Globus pallidus (tissue), 1 donor: ENCODE results near the gene HRAS.

Experiments
- DNase-seq: peaks from one replicate; pipeline ENCODE4 v3.0.0-alpha.2; 2015; ENCODE audit warnings: low spot score

HRAS gene

GRCh38 chr11:553083-553987 lies 18.0 kb upstream of the HRAS start:
- no peak for DNase-seq

GRCh38 chr11:551596-551995 lies 16.2 kb upstream of the HRAS start:
- DNase-seq = no peak

- DNase-seq = no peak
Observed at GRCh38 chr11:551131-551530, 15.8 kb upstream of the HRAS start.

GRCh38 chr11:550746-551085 lies 15.3 kb upstream of the HRAS start:
- no peak for DNase-seq

- DNase-seq = no peak
Observed at GRCh38 chr11:550021-550745, 14.8 kb upstream of the HRAS start.

- DNase-seq = no peak
Observed at GRCh38 chr11:548700-549603, 13.6 kb upstream of the HRAS start.

GRCh38 chr11:545171-545570 lies 9.8 kb upstream of the HRAS start:
- no peak for DNase-seq

- DNase-seq = no peak
Observed at GRCh38 chr11:544817-545166, 9.4 kb upstream of the HRAS start.

- no peak for DNase-seq
Observed at GRCh38 chr11:541433-541885, 6.1 kb upstream of the HRAS start.

- DNase-seq = no peak
Observed at GRCh38 chr11:540583-541432, 5.4 kb upstream of the HRAS start.

- no peak for DNase-seq
Observed at GRCh38 chr11:539971-540481, 4.7 kb upstream of the HRAS start.

GRCh38 chr11:538431-539051 lies 3.2 kb upstream of the HRAS start:
- no peak for DNase-seq

GRCh38 chr11:537622-538430 lies 2.5 kb upstream of the HRAS start:
- DNase-seq = no peak

- no peak for DNase-seq
Observed at GRCh38 chr11:536841-537621, 1.7 kb upstream of the HRAS start, which contains the start of gene LRRC56. Gene LRRC56, plus strand, starts transcription at chr11:537527. Its CDS starts 3,158 bp downstream, at chr11:540685.

- no peak for DNase-seq
Observed at GRCh38 chr11:535210-535518, 212 bp downstream of the HRAS start.

- DNase-seq = no peak
Observed at GRCh38 chr11:534396-535209, 773 bp downstream of the HRAS start.

- no peak for DNase-seq
Observed at GRCh38 chr11:533586-534395, 1.6 kb downstream of the HRAS start.
